Gastroesophageal sphincter (tissue), 3 donors: Measurements from ENCODE around the gene TTLL12.

Experiments used
- CTCF ChIP-seq, 4 experiments: fragments of 200-600 bp in 2 of 4; fragments of 450-650 bp in 2 of 4; sonication (generic) in 1 of 4; IDR thresholded peaks; one replicate each; pipeline ENCODE4 v1.5.1; 2017 to 2019; ENCODE audit warnings: antibody characterized with exemption in 4 of 4, mild to moderate bottlenecking in 2 of 4, moderate library complexity in 2 of 4
- POLR2A ChIP-seq, 2 donors: fragments of 450-650 bp; IDR thresholded peaks; one replicate each; pipeline ENCODE4 v1.6.1; 2017; ENCODE audit warnings: antibody characterized with exemption in 2 of 2, mild to moderate bottlenecking in 2 of 2, moderate library complexity in 1 of 2
- POLR2AphosphoS5 ChIP-seq: sonication (generic); formaldehyde crosslinking; IDR thresholded peaks from one replicate; pipeline ENCODE4 v1.6.1; 2017; ENCODE audit warnings: antibody characterized with exemption

GRCh38 chr22:43225609-43226008, 38.7 kb upstream of the TTLL12 start:
- TF ChIP-seq CTCF (IDR thresholded peaks at IDR 0.05) (no peak), POLR2A (IDR thresholded peaks at IDR 0.05) (no peak), POLR2AphosphoS5 (no peak)
